ENCODE data around the gene SEC14L1. TPM values are rescaled to one million over a fixed set of nuclear protein-coding genes. Genes with fewer than 3 reads are reported as not detected.
A peak's percentile ranks its signal among the peaks of the same experiment; 100 is the strongest.

The SEC14L1 gene
- total RNA-seq, 1 experiment from 2014 or later: 81.0 TPM

DNA sequence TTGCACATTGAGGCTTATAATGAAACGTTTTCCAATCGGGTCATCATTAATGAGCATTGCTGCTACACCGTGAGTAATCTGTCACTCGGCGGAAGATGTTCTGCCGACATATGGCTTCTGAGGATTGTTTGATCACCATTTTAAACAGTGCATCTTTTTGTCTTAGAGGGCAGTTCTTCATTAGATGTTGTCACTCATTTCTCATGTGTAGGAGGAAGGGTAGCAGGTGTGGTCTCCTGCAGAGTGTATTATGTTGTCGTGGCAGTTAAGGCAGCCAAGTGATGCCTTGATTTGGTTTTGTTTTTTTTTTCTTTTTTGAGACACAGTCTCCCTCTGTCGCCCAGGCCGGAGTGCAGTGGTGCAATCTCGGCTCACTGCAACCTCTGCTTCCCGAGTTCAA is 50.5 kb downstream of the SEC14L1 start:
- ChIA-PET CTCF (no interaction called here), POLR2A (no interaction called here)
- peak overlapping the region; percentile 54; the same call in 1 of the 2 replicates for H3K27ac Mint-ChIP-seq
- no peaks in the 10 kb centered on the region for H3K27me3 Mint-ChIP-seq (ENCODE audit: low read depth)
- H3K4me1 Mint-ChIP-seq: peaks cover 9% of the 10 kb centered on the region; the same call in 1 of the 2 replicates
- H3K4me3 Mint-ChIP-seq: no peak overlapping the region
- H3K36me3 Mint-ChIP-seq: peaks cover 41% of the 10 kb centered on the region
- no peaks in the 10 kb centered on the region for H3K9me3 Mint-ChIP-seq
- ATAC-seq (no peak), DNase-seq (ENCODE audit: low spot score) (no peak)
- TF ChIP-seq ZNF219 (CRISPR knock-in tag; IDR thresholded peaks at IDR 0.05; ENCODE audit: borderline replicate concordance): no peak
- TF ChIP-seq GTF2I (CRISPR knock-in tag; conservative IDR thresholded peaks at IDR 0.05): no peak
- TF ChIP-seq, protein P1, sequence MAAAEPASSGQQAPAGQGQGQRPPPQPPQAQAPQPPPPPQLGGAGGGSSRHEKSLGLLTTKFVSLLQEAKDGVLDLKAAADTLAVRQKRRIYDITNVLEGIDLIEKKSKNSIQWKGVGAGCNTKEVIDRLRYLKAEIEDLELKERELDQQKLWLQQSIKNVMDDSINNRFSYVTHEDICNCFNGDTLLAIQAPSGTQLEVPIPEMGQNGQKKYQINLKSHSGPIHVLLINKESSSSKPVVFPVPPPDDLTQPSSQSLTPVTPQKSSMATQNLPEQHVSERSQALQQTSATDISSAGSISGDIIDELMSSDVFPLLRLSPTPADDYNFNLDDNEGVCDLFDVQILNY (CRISPR knock-in tag; IDR thresholded peaks at IDR 0.05): no peak
- no peak for TF ChIP-seq ZNF263 (CRISPR knock-in tag; IDR thresholded peaks at IDR 0.05; ENCODE audit: low read depth)
- TF ChIP-seq, protein P2, sequence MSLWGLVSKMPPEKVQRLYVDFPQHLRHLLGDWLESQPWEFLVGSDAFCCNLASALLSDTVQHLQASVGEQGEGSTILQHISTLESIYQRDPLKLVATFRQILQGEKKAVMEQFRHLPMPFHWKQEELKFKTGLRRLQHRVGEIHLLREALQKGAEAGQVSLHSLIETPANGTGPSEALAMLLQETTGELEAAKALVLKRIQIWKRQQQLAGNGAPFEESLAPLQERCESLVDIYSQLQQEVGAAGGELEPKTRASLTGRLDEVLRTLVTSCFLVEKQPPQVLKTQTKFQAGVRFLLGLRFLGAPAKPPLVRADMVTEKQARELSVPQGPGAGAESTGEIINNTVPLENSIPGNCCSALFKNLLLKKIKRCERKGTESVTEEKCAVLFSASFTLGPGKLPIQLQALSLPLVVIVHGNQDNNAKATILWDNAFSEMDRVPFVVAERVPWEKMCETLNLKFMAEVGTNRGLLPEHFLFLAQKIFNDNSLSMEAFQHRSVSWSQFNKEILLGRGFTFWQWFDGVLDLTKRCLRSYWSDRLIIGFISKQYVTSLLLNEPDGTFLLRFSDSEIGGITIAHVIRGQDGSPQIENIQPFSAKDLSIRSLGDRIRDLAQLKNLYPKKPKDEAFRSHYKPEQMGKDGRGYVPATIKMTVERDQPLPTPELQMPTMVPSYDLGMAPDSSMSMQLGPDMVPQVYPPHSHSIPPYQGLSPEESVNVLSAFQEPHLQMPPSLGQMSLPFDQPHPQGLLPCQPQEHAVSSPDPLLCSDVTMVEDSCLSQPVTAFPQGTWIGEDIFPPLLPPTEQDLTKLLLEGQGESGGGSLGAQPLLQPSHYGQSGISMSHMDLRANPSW (CRISPR knock-in tag; conservative IDR thresholded peaks at IDR 0.05; ENCODE audit: low read depth): no peak
- no peak for TF ChIP-seq GABPB1 (CRISPR knock-in tag; IDR thresholded peaks at IDR 0.05)
- TF ChIP-seq NFYB (CRISPR knock-in tag; conservative IDR thresholded peaks at IDR 0.05; ENCODE audit: low read depth): no peak
- TF ChIP-seq, protein P3, sequence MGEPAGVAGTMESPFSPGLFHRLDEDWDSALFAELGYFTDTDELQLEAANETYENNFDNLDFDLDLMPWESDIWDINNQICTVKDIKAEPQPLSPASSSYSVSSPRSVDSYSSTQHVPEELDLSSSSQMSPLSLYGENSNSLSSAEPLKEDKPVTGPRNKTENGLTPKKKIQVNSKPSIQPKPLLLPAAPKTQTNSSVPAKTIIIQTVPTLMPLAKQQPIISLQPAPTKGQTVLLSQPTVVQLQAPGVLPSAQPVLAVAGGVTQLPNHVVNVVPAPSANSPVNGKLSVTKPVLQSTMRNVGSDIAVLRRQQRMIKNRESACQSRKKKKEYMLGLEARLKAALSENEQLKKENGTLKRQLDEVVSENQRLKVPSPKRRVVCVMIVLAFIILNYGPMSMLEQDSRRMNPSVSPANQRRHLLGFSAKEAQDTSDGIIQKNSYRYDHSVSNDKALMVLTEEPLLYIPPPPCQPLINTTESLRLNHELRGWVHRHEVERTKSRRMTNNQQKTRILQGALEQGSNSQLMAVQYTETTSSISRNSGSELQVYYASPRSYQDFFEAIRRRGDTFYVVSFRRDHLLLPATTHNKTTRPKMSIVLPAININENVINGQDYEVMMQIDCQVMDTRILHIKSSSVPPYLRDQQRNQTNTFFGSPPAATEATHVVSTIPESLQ (CRISPR knock-in tag; IDR thresholded peaks at IDR 0.05): no peak
- TF ChIP-seq NR1H2 (CRISPR knock-in tag; IDR thresholded peaks at IDR 0.05): no peak
- TF ChIP-seq, protein P4, sequence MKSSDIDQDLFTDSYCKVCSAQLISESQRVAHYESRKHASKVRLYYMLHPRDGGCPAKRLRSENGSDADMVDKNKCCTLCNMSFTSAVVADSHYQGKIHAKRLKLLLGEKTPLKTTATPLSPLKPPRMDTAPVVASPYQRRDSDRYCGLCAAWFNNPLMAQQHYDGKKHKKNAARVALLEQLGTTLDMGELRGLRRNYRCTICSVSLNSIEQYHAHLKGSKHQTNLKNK (CRISPR knock-in tag; IDR thresholded peaks at IDR 0.05): no peak
- TF ChIP-seq, protein P5, sequence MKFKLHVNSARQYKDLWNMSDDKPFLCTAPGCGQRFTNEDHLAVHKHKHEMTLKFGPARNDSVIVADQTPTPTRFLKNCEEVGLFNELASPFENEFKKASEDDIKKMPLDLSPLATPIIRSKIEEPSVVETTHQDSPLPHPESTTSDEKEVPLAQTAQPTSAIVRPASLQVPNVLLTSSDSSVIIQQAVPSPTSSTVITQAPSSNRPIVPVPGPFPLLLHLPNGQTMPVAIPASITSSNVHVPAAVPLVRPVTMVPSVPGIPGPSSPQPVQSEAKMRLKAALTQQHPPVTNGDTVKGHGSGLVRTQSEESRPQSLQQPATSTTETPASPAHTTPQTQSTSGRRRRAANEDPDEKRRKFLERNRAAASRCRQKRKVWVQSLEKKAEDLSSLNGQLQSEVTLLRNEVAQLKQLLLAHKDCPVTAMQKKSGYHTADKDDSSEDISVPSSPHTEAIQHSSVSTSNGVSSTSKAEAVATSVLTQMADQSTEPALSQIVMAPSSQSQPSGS (CRISPR knock-in tag; IDR thresholded peaks at IDR 0.05; ENCODE audit: borderline replicate concordance, low read depth): no peak
- TF ChIP-seq FOXJ3 (CRISPR knock-in tag; IDR thresholded peaks at IDR 0.05; ENCODE audit: borderline replicate concordance): no peak
- TF ChIP-seq, protein P6, sequence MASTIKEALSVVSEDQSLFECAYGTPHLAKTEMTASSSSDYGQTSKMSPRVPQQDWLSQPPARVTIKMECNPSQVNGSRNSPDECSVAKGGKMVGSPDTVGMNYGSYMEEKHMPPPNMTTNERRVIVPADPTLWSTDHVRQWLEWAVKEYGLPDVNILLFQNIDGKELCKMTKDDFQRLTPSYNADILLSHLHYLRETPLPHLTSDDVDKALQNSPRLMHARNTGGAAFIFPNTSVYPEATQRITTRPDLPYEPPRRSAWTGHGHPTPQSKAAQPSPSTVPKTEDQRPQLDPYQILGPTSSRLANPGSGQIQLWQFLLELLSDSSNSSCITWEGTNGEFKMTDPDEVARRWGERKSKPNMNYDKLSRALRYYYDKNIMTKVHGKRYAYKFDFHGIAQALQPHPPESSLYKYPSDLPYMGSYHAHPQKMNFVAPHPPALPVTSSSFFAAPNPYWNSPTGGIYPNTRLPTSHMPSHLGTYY (CRISPR knock-in tag; IDR thresholded peaks at IDR 0.05): no peak

DNA sequence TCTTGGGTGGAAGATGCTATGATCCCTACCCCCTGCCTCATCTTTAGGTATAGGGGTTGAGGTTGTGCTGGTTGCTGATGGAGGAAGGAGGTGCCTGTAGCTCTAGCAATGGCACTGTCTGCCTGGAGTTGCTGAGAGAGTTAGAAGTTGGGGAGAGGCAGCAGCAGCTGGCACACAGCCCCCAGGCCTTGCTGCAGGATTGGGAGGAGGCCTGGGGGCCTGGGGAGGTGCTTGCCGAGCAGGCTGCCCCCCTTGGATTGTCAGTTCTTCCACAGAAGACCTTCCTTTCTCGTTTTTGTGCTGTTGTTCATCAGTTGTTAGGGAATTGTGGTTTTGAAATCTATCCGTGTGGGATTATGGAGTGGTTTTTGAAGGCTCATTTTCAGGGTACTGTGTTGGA is 52.9 kb downstream of the SEC14L1 start:
- Mint-ChIP-seq H3K27me3 (ENCODE audit: low read depth) (no peaks in the 10 kb centered on the region), H3K9me3 (no peaks in the 10 kb centered on the region), H3K4me1 (0 out of 2 replicates have a peak, but pooled peaks cover 3% of the 10 kb centered on the region), H3K4me3 (no peak overlapping the region), H3K27ac (no peak overlapping the region), H3K36me3 (peaks cover 60% of the 10 kb centered on the region)
- ChIA-PET POLR2A (no interaction called here), CTCF (no interaction called here)
- DNase-seq (ENCODE audit: low spot score) (no peak), ATAC-seq (no peak)
- TF ChIP-seq ZNF138 (CRISPR knock-in tag; conservative IDR thresholded peaks at IDR 0.05): no peak
- no peak for TF ChIP-seq TEAD4 (CRISPR knock-in tag; IDR thresholded peaks at IDR 0.05)
- no peak for TF ChIP-seq NFYB (CRISPR knock-in tag; conservative IDR thresholded peaks at IDR 0.05; ENCODE audit: low read depth)
- no peak for TF ChIP-seq MXD4 (CRISPR knock-in tag; IDR thresholded peaks at IDR 0.05; ENCODE audit: borderline replicate concordance)
- TF ChIP-seq ATF1 (CRISPR knock-in tag; IDR thresholded peaks at IDR 0.05): no peak
- no peak for TF ChIP-seq CBFB (CRISPR knock-in tag; IDR thresholded peaks at IDR 0.05; ENCODE audit: low read depth)
- TF ChIP-seq, protein P7, sequence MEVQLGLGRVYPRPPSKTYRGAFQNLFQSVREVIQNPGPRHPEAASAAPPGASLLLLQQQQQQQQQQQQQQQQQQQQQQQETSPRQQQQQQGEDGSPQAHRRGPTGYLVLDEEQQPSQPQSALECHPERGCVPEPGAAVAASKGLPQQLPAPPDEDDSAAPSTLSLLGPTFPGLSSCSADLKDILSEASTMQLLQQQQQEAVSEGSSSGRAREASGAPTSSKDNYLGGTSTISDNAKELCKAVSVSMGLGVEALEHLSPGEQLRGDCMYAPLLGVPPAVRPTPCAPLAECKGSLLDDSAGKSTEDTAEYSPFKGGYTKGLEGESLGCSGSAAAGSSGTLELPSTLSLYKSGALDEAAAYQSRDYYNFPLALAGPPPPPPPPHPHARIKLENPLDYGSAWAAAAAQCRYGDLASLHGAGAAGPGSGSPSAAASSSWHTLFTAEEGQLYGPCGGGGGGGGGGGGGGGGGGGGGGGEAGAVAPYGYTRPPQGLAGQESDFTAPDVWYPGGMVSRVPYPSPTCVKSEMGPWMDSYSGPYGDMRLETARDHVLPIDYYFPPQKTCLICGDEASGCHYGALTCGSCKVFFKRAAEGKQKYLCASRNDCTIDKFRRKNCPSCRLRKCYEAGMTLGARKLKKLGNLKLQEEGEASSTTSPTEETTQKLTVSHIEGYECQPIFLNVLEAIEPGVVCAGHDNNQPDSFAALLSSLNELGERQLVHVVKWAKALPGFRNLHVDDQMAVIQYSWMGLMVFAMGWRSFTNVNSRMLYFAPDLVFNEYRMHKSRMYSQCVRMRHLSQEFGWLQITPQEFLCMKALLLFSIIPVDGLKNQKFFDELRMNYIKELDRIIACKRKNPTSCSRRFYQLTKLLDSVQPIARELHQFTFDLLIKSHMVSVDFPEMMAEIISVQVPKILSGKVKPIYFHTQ (CRISPR knock-in tag; IDR thresholded peaks at IDR 0.05): no peak
- no peak for TF ChIP-seq OVOL2 (CRISPR knock-in tag; IDR thresholded peaks at IDR 0.05; ENCODE audit: borderline replicate concordance)
- TF ChIP-seq, protein P8, sequence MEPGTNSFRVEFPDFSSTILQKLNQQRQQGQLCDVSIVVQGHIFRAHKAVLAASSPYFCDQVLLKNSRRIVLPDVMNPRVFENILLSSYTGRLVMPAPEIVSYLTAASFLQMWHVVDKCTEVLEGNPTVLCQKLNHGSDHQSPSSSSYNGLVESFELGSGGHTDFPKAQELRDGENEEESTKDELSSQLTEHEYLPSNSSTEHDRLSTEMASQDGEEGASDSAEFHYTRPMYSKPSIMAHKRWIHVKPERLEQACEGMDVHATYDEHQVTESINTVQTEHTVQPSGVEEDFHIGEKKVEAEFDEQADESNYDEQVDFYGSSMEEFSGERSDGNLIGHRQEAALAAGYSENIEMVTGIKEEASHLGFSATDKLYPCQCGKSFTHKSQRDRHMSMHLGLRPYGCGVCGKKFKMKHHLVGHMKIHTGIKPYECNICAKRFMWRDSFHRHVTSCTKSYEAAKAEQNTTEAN (CRISPR knock-in tag; IDR thresholded peaks at IDR 0.05): no peak
- TF ChIP-seq, protein P9, sequence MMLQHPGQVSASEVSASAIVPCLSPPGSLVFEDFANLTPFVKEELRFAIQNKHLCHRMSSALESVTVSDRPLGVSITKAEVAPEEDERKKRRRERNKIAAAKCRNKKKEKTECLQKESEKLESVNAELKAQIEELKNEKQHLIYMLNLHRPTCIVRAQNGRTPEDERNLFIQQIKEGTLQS (CRISPR knock-in tag; conservative IDR thresholded peaks at IDR 0.05): no peak
- no peak for TF ChIP-seq ZNF671 (CRISPR knock-in tag; IDR thresholded peaks at IDR 0.05)

Data from WTC11 (cell line).